ENCODE measurements around the gene CYS1. TPM values are rescaled to one million over a fixed set of nuclear protein-coding genes. Genes with fewer than 3 reads are reported as not detected.
A peak's percentile ranks its signal among the peaks of the same experiment; 100 is the strongest.

Gene CYS1
- total and polyA plus RNA-seq, 2 of the 13 experiments (the other 11 are each of a cell fraction or from before 2014, with no cell fraction given), result 0.04 TPM; not detected in 1

GRCh38 chr2:10043256-10043905 lies 36.8 kb downstream of the CYS1 start, which contains the start of gene KLF11 (continued):
- TF ChIP-seq STAT5B (CRISPR knock-in tag; IDR thresholded peaks at IDR 0.05), result peak; percentile 75; the same call in 1 of the 2 replicates
- TF ChIP-seq PITX1 (CRISPR knock-in tag; IDR thresholded peaks at IDR 0.05), result peak; percentile 1
- TF ChIP-seq ZNF780A (CRISPR knock-in tag; IDR thresholded peaks at IDR 0.05), result 0 out of 2 replicates have a peak, but pooled peaks have one; percentile 48
- no peak for TF ChIP-seq ZHX2 (IDR thresholded peaks at IDR 0.05; ENCODE audit: low read depth)
- TF ChIP-seq ZHX2 (CRISPR knock-in tag; IDR thresholded peaks at IDR 0.05; ENCODE audit: borderline replicate concordance), result peak; percentile 99
- peak; percentile 54 for TF ChIP-seq ZFX (CRISPR knock-in tag; IDR thresholded peaks at IDR 0.05; ENCODE audit: low read depth)
- TF ChIP-seq ZNF616 (CRISPR knock-in tag; IDR thresholded peaks at IDR 0.05; ENCODE audit: low read depth), result peak; percentile 98
- peak; percentile 56 for TF ChIP-seq DRAP1 (CRISPR knock-in tag; IDR thresholded peaks at IDR 0.05)
- TF ChIP-seq THYN1 (CRISPR knock-in tag; IDR thresholded peaks at IDR 0.05; ENCODE audit: borderline replicate concordance, low read depth), result no peak
- TF ChIP-seq STAG1 (CRISPR knock-in tag; IDR thresholded peaks at IDR 0.05), result no peak
- no peak for TF ChIP-seq SMYD3 (CRISPR knock-in tag; IDR thresholded peaks at IDR 0.05)
- no peak for TF ChIP-seq BRD4 (CRISPR knock-in tag; IDR thresholded peaks at IDR 0.05)
- TF ChIP-seq HOXA9 (CRISPR knock-in tag; IDR thresholded peaks at IDR 0.05; ENCODE audit: borderline replicate concordance), result peak; percentile 93; the same call in 1 of the 2 replicates
- no peak for TF ChIP-seq NFE2 (CRISPR knock-in tag; IDR thresholded peaks at IDR 0.05)
- TF ChIP-seq KLF9 (CRISPR knock-in tag; IDR thresholded peaks at IDR 0.05; ENCODE audit: low read depth), result 0 out of 2 replicates have a peak, but pooled peaks have one; percentile 77
- TF ChIP-seq TOE1 (CRISPR knock-in tag; IDR thresholded peaks at IDR 0.05), result 0 out of 2 replicates have a peak, but pooled peaks have one; percentile 82
- no peak for TF ChIP-seq ZNF615 (CRISPR knock-in tag; IDR thresholded peaks at IDR 0.05; ENCODE audit: borderline replicate concordance)
- no peak for TF ChIP-seq SMAD1 (CRISPR knock-in tag; IDR thresholded peaks at IDR 0.05; ENCODE audit: borderline replicate concordance, low read depth)
- TF ChIP-seq NR0B2 (CRISPR knock-in tag; IDR thresholded peaks at IDR 0.05), result peak; percentile 98
- no peak for TF ChIP-seq CBX2 (IDR thresholded peaks at IDR 0.05; ENCODE audit: low read depth, low read length)
- no peak for TF ChIP-seq CBX2 (CRISPR knock-in tag; IDR thresholded peaks at IDR 0.05; ENCODE audit: low read depth)
- peak; percentile 66 for TF ChIP-seq HOMEZ (CRISPR knock-in tag; IDR thresholded peaks at IDR 0.05; ENCODE audit: low read depth)

Data from HepG2 (cell line).